MG63 (cell line): ENCODE results near the gene OXLD1. TPM values are rescaled to one million over a fixed set of nuclear protein-coding genes. Genes with fewer than 3 reads are reported as not detected.
"Not testable (repeated sequence)": the region's sequence is repeated elsewhere in the genome, so short reads cannot be mapped to it uniquely, and the experiment has no call there.

Experiments used
- DNase-seq: peaks from one replicate; pipeline ENCODE4 v3.0.0-alpha.2; 2020
- H3K27me3 ChIP-seq: fragments of 250-450 bp; sonication (Bioruptor Pico); 2 replicates; pipeline ENCODE4 v1.5.1; 2020; ENCODE audit warnings: mild to moderate bottlenecking, moderate library complexity
- H3K36me3 ChIP-seq: fragments of 250-450 bp; sonication (Bioruptor Pico); 2 replicates; pipeline ENCODE4 v1.5.1; 2020; ENCODE audit warnings: mild to moderate bottlenecking, moderate library complexity
- H3K4me3 ChIP-seq: fragments of 250-450 bp; sonication (Bioruptor Pico); 2 replicates; pipeline ENCODE4 v1.5.1; 2020; ENCODE audit warnings: mild to moderate bottlenecking, moderate library complexity
- H3K9me3 ChIP-seq: fragments of 250-450 bp; sonication (Bioruptor Pico); 2 replicates; pipeline ENCODE4 v1.5.1; 2020; ENCODE audit warnings: mild to moderate bottlenecking, moderate library complexity
- total RNA-seq: library from RNA; depleted of rRNA; stranded (reverse); fragments of >200 nt; shearing (Covaris generic); gene quantifications from 2 replicates; pipeline ENCODE4 v1.2.3, GENCODE V29; 2014; ENCODE audit warnings: low replicate concordance

The OXLD1 gene
- total RNA-seq, 1 experiment from 2014 or later: 64.7 TPM

DNA sequence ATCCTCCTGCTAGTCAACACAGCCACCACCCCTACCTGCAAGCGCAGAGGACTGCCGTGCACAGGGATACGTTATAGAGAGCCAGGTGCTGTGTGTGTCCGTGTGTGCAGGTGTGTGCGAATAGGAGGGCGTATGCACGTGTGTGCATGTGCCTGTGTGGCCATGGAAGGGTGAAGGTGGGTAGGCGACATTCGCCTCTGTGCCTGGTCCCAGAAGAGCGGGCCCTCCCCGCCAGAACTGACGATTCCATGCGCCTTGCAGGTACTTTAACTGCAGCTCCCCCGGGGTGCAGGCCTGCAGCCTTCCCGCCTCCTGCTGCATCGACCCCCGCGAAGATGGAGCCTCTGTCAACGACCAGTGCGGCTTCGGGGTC is 18.8 kb downstream of the OXLD1 start:
- DNase-seq: no peak
- no peak overlapping the region for H3K4me3 ChIP-seq
- peaks cover 6% of the 10 kb centered on the region; the same call in 1 of the 2 replicates for H3K9me3 ChIP-seq
- H3K27me3 ChIP-seq: no peaks in the 10 kb centered on the region
- no peaks in the 10 kb centered on the region for H3K36me3 ChIP-seq

DNA sequence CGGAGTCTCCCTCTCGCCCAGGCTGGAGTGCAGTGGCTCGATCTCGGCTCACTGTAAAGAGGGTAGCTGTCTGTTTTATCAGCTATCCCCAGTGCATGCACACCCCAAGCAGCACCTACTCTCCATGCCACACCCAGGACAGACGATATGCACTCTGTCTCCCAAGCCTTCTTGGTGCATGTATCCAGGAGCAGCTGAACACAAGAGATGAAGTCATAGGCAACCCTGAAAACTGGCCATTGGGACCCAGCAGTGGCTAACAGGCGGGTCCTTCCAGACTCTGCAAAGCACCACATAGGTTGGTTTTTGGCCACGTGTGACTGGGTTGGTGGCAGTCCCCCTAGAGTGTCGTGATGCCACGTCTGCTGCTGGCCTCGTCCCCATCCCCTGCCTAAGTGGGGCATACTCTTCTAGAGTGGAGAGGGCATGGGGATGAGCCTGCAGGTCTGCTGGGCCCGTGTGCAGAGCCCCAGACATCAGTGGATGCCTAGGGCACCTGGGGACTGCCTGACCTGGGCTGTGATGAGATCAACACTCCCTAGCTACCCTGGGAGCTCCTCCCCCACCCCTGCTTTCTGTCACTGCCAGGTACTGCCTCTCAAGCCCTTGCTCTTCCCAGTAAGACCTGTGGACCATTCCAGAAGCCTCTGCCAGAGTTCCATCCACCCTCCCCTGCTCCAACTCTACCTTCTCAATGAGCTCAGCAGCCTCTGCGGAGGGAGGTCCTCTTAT is 19.4 kb downstream of the OXLD1 start:
- Histone ChIP-seq H3K36me3 (no peaks in the 10 kb centered on the region), H3K4me3 (no peak overlapping the region), H3K27me3 (no peaks in the 10 kb centered on the region), H3K9me3 (peaks cover 6% of the 10 kb centered on the region; the same call in 1 of the 2 replicates)
- DNase-seq: no peak

DNA sequence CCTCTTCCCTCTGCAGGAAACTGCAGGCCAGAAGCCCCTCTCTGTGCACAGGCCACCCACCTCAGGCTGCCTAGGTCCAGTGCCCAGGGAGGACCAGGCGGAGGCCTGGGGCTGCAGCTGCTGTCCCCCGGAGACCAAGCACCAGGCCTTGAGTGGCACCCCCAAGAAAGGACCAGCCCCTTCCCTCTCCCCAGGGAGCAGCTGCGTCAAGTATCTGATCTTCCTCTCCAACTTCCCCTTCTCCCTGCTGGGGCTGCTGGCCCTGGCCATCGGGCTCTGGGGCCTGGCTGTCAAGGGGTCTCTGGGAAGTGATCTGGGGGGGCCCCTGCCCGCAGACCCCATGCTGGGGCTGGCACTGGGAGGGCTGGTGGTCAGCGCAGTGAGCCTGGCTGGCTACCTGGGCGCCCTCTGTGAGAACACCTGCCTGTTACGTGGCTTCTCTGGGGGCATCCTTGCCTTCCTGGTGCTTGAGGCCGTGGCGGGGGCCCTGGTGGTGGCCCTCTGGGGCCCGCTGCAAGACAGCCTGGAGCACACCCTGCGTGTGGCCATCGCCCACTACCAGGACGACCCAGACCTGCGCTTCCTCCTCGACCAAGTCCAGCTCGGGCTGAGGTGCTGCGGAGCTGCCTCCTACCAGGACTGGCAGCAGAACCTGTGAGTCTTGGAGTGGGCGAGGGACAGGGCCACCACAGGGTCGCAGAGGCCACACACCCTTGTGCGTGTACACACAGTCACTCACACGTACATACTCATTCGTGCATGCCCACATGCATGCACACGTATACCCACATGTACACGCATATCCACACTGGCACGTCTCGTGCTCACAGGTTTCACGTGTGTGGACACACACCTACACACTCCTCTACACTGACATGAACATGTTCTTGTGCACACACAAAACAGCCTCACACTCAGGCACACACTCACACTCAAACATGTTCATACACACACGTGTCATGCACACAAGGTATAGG is 21.1 kb downstream of the OXLD1 start:
- Histone ChIP-seq H3K36me3 (no peaks in the 10 kb centered on the region), H3K27me3 (no peaks in the 10 kb centered on the region), H3K9me3 (peaks cover 6% of the 10 kb centered on the region; the same call in 1 of the 2 replicates), H3K4me3 (no peak overlapping the region)
- no peak for DNase-seq

DNA sequence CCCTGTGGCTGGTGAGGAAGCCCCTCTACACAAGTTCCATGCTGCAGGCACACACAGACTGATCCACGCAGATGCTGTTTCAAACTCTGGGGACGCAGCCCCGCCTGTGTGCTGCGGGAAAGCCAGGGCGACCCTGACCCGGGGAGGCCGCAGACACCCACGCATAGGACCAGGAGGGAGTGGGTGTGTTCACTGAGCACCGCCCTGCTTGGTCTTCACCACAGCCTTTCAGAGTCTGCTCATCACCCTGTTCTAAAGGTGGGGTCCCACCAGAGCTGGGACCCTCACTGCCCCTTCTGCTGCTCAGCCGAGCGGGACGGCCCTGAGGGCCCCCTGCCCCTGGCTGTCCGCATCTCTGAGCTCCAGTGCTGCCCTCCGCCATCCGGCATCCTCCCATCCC is 21.9 kb downstream of the OXLD1 start:
- H3K9me3 ChIP-seq: peaks cover 6% of the 10 kb centered on the region; the same call in 1 of the 2 replicates
- no peaks in the 10 kb centered on the region for H3K36me3 ChIP-seq
- DNase-seq: no peak
- H3K27me3 ChIP-seq: no peaks in the 10 kb centered on the region
- no peak overlapping the region for H3K4me3 ChIP-seq

DNA sequence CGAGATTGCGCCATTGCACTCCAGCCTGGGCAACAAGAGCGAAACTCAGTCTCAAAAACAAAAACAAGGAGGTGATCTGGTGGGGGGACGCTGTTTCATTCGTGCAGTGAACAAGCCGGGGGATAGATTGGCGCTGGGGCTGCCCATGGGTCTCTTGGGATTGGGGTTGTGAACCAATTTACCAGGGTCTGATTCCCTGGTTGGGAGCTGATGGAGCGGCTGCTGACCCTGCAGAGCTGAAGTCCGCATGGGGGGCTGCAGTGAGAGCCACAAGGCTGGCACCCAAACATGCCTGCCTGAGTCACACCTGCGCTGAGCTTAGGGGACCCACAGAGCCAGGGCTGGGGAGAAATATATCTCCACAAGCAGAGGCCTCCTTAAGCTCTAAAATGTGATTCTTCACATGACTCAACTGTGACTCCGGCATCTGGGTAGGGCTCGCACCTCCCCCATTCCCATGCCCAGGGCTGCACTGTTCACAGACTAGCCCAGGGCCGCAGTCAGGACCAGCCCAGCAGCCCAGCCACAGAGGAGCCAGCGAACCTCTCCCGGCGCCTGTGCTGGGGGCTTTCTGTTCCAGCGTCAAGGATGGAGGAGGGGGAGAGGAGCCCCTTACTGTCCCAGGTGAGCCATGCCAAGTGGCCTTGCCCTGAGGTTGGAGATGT is 24.4 kb downstream of the OXLD1 start:
- Histone ChIP-seq H3K27me3 (no peaks in the 10 kb centered on the region), H3K36me3 (no peaks in the 10 kb centered on the region), H3K9me3 (no peaks in the 10 kb centered on the region), H3K4me3 (no peak overlapping the region)
- DNase-seq: peak; percentile 80

DNA sequence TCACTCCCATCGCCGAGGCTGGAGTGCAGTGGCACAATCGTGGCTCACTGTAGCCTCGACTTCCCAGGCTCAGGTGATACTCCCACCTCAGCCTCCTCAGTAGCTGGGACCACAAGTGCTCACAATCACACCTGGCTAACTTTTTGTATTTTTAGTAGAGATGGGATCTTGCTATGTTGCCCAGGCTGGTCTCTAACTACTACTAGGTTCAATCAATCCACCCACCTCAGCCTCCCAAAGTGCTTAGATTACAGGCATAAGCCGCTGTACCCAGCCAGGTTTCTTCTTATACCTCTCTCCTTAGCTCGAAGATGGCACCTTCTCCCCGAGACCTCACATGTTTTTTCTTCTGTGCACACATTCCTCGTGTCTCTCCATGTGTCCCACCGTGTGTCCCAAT is 26.4 kb downstream of the OXLD1 start:
- Histone ChIP-seq H3K36me3 (peaks cover 11% of the 10 kb centered on the region), H3K27me3 (no peaks in the 10 kb centered on the region), H3K9me3 (no peaks in the 10 kb centered on the region), H3K4me3 (no peak overlapping the region)
- DNase-seq: no peak

DNA sequence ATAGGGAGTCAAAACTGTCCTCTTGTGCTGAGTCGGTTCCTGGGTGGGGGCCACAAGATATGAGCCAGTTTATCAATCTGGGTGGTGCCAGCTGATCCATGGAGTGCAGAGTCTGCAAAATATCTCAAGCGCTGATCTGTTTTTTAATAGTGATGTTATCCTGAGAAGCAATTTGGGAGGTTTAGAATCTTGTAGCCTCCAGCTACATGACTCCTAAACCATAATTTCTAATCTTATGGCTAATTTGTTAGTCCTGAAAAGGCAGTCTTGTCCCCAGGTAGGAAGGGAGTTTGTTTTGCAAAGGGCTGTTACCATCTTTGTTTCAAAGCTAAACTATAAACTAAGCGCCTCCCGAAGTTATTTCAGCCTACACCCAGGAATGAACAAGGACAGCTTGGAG is 27.7 kb downstream of the OXLD1 start:
- no peak overlapping the region for H3K4me3 ChIP-seq
- DNase-seq: no peak
- peaks cover 17% of the 10 kb centered on the region for H3K36me3 ChIP-seq
- no peaks in the 10 kb centered on the region for H3K9me3 ChIP-seq
- no peaks in the 10 kb centered on the region for H3K27me3 ChIP-seq

DNA sequence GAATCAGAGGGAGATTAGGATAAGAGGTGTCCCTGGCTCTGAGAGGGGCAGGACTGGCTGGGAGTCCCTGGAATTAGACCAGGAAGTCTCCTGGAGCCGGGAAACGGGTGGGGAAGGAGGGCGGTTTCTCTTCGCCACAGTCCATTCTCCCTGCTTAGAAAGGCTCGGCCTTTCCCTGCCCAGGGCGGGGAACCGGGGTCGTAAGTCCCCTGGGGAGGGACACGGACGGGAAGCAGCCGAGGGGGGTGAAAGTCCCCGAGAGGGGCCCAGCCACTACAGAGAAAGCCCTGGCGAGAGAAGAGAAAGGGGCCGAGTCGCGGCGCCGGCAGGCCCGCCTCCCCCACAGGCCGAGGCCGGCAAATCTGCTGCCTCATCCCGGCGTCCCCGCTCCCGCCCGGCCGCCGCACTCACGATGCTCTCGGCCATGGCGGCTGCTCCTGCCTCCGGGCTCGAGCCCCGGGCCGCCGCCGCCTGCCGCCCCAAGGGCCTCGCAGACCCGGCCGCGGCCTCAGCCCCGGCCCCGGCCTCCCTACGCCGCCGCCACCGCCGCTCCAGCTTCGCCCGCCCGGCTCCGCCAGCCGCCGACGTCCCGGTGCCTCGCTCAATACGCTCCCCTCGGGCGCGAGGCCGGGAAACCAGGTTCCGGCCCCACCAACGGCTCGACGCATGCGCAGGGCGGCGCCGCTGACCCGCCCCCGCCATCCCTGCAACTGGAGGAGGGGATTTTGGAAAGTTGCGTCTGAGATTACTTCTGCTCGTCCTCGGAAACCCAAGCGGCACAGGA is 29.7 kb downstream of the OXLD1 start, which contains the start of the genes NPLOC4 and TSPAN10:
NPLOC4 (minus strand) TSS at position 608 of the 784 bp plus-strand sequence; CDS start at position 426, 182 bp downstream.
TSPAN10 (plus strand) TSS at position 692 of the 784 bp plus-strand sequence. CDS start 5,217 bp downstream, outside the sequence.
- peak within 1 kb of the TSS; percentile 97 for H3K4me3 ChIP-seq
- H3K27me3 ChIP-seq: no peaks in the 10 kb centered on the region
- H3K36me3 ChIP-seq: peaks cover 28% of the 10 kb centered on the region
- no peaks in the 10 kb centered on the region for H3K9me3 ChIP-seq
- peak; percentile 83 for DNase-seq

DNA sequence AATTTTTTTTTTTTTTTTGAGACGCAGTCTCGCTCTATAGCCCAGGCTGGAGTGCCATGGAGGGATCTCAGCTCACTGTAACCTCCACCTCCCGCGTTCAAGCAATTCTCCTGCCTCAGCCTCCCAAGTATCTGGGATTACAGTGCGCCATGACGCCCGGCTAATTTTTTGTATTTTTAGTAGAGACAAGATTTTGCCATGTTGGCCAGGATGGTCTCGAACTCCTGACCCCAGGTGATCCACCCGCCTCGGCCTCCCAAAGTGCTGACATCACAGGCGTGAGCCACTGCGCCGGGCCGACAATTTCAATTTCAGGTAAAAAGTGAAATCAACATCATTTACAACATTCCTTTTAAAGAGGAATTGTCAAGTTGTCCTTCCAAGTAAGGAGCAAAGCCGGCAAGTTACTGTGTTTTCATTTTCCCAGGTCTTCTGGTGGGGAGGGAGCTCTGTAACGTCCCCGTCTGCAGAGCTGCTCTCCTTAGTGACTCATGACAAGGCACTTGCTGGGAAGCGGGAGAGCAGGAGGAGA is 30.4 kb downstream of the OXLD1 start:
- peak; percentile 45 for DNase-seq
- Histone ChIP-seq H3K27me3 (no peaks in the 10 kb centered on the region), H3K36me3 (peaks cover 28% of the 10 kb centered on the region), H3K4me3 (peak overlapping the region; percentile 97), H3K9me3 (no peaks in the 10 kb centered on the region)

DNA sequence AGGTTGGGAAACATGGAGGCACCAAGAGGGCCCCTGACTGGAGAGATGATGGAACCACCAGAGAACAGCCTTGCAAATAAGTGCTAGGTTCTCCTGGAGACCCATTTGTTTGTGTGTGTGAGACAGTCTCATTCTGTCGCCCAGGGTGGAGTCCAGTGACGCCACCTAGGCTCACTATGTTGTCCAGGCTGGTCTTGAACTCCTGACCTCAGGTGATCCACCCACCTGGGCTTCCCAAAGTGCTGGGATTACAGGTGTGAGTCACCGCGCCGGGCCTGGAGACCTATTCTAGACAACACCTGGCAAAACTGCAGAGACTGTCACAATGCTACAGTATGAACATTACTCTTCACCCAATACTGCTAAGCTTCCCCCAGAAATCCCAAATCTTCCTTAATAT is 31.0 kb downstream of the OXLD1 start:
- H3K4me3 ChIP-seq: peak overlapping the region; percentile 97
- H3K27me3 ChIP-seq: no peaks in the 10 kb centered on the region
- H3K36me3 ChIP-seq: peaks cover 34% of the 10 kb centered on the region
- H3K9me3 ChIP-seq: no peaks in the 10 kb centered on the region
- DNase-seq: no peak

DNA sequence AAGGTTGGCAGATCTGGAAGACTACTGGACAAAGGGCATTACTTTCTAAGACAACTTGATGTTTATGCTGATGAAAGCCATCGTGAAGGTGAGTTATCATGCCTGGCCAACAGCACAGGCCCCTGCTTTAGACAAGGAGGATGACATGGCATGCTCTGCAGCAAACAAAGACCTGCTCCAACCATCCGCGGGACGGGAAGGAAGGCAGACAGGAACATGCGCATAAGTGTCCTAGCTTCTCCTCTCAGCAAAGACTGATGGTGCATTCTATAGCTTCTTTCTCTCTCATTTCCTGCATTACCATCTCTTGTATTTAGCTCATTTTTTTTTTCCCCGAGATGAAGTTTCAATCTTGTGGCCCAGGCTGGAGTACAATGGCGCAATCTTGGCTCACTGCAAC is 34.9 kb downstream of the OXLD1 start:
- DNase-seq: no peak
- H3K9me3 ChIP-seq: no peaks in the 10 kb centered on the region
- H3K36me3 ChIP-seq: peaks cover 69% of the 10 kb centered on the region
- H3K4me3 ChIP-seq: no peak overlapping the region
- H3K27me3 ChIP-seq: no peaks in the 10 kb centered on the region

DNA sequence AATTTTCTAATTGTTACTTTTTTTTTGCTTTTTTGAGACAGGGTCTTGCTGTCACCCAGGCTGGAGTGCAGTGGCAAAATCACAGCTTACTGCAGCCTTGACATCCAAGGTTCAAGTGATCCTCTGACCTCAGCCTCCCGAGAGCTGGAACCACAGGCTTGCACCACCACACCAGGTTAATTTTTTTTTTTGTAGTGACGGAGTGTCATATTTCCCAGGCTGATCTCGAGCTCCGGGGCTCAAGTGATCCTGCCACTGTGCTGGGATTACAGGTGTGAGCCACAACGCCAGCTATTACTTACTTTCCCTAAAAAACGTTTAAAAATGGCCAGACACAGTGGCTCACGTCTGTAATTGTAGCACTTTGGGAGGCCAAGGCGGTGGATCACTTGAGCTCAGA is 36.1 kb downstream of the OXLD1 start:
- H3K27me3 ChIP-seq: no peaks in the 10 kb centered on the region
- no peaks in the 10 kb centered on the region for H3K9me3 ChIP-seq
- peaks cover 72% of the 10 kb centered on the region for H3K36me3 ChIP-seq

DNA sequence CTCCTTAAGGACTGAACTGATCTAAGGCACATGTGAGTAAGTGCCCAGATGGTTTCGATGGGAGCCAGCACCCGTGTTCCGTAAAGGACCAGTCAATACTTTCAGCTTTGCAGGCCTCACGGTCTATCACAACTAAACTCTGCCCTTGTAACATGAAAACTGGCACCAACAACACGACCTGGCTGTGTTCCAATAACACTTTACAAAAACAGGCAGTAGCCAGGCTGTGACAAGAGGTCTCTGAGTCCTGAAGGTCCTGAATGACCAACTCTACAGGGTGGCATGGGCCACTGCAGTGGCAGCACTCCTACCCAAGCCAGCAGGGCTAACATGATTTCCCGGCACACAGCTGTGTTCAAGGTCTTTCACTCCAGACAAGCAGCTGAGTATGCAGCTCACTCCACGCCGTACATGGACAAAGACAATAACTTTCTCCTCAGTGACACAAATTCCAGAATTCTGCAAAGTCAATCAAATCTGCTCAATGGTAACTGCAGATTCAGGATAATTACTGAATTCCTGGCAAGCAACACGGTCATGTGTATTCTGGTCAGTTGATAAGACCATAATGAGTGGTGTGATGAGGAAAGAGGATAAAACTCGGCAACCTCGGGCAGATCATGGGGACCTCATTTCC is 44.8 kb downstream of the OXLD1 start:
- no peak for DNase-seq
- Histone ChIP-seq H3K36me3 (peaks cover 86% of the 10 kb centered on the region), H3K27me3 (no peaks in the 10 kb centered on the region), H3K4me3 (no peak overlapping the region), H3K9me3 (no peaks in the 10 kb centered on the region; the same call in 1 of the 2 replicates)

More for the DNA sequence above, 36.1 kb downstream of the OXLD1 start:
- H3K4me3 ChIP-seq: no peak overlapping the region
- DNase-seq: no peak

DNA sequence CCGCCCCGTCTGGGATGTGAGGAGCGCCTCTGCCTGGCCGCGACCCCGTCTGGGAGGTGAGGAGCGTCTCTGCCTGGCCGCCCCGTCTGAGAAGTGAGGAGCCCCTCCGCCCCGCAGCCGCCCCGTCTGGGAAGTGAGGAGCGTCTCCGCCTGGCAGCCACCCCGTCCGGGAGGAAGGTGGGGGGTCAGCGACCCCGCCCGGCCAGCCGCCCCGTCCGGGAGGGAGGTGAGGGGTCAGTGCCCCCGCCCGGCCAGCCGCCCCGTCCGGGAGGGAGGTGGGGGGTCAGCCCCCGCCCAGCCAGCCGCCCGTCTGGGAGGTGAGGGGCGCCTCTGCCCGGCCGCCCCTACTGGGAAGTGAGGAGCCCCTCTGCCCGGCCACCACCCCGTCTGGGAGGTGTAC is 48.1 kb downstream of the OXLD1 start:
- DNase-seq, H3K27me3 ChIP-seq, H3K9me3 ChIP-seq, H3K4me3 ChIP-seq: not testable (repeated sequence)
- peaks cover 84% of the 10 kb centered on the region for H3K36me3 ChIP-seq

DNA sequence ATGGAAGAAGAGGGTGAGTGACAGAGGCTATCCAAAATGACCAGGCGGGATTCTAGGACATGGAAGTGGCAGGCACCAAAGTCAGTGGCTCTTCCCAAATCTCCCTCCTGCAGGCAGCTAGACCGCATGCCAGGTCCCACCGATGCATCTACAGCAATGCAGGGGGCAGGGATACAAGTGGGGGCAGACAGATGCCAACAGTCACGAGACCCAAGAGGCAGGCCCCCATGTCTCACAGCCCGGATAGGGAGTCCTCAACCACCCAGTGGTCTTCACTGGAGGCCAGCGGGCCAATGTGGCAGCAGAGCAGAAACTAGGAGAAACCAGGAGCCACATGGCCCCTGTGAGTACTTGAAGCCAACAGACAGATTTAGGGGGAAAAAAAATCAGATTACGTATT is 49.5 kb downstream of the OXLD1 start:
- H3K36me3 ChIP-seq: peaks cover 83% of the 10 kb centered on the region

More for the DNA sequence above, 49.5 kb downstream of the OXLD1 start:
- no peak for DNase-seq
- Histone ChIP-seq H3K9me3 (no peaks in the 10 kb centered on the region; the same call in 1 of the 2 replicates), H3K4me3 (no peak overlapping the region), H3K27me3 (no peaks in the 10 kb centered on the region)
